HEK293 (cell line): ENCODE data around the gene CDYL.

Experiments used
- CTCF ChIA-PET: fragments of 350-600 bp; formaldehyde crosslinking; extraction: SDS; loops from one replicate; lab custom pipeline; 2021; ENCODE audit warnings: antibody characterized with exemption; lab: Yijun Ruan, JAX
- POLR2A ChIA-PET: fragments of 300-600 bp; formaldehyde crosslinking; extraction: SDS; loops from one replicate; lab custom pipeline; 2020; ENCODE audit warnings: antibody characterized with exemption, inconsistent platforms; lab: Yijun Ruan, JAX
- H3K27ac ChIP-seq: fragments of 200-500 bp; sonication (Bioruptor generic); 2 replicates; pipeline ENCODE4 v1.5.1; 2014; ENCODE audit warnings: low read depth, low read length, control low read depth, inconsistent platforms; ENCODE audit errors: extremely low read depth
- H3K36me3 ChIP-seq, 2 experiments: fragments of 200-500 bp in 1 of 2; sonication (Bioruptor generic) in 1 of 2; 1 replicate in 1 of 2; 2 replicates in 1 of 2; pipeline ENCODE4 v1.5.1; 2014 to 2017; ENCODE audit warnings: inconsistent platforms in 2 of 2, low read length in 2 of 2; ENCODE audit not compliant: control insufficient read depth in 2 of 2, insufficient read depth in 1 of 2
- H3K4me1 ChIP-seq: fragments of 200-500 bp; sonication (Bioruptor generic); 2 replicates; pipeline ENCODE4 v1.5.1; 2014; ENCODE audit warnings: mild to moderate bottlenecking, low read length, inconsistent platforms; ENCODE audit not compliant: control insufficient read depth, insufficient read depth
- H3K4me3 ChIP-seq: 2 replicates; pipeline ENCODE4 v1.5.1; 2011; ENCODE audit warnings: low read depth, mild to moderate bottlenecking, control low read depth, low read length, moderate library complexity
- H3K9me3 ChIP-seq: fragments of 200-500 bp; sonication (Bioruptor generic); 2 replicates; pipeline ENCODE4 v1.5.1; 2014; ENCODE audit warnings: low read depth, low read length, inconsistent platforms; ENCODE audit not compliant: control insufficient read depth, insufficient read depth
- BCL11A ChIP-seq: fragments of 450-650 bp; formaldehyde crosslinking; IDR thresholded peaks from 2 replicates; pipeline ENCODE4 v1.5.1; 2016; ENCODE audit warnings: low read depth, missing biosample characterization, missing genetic modification characterization
- GLI4 ChIP-seq: fragments of 450-650 bp; formaldehyde crosslinking; IDR thresholded peaks from 2 replicates; pipeline ENCODE4 v1.5.1; 2016; ENCODE audit warnings: missing biosample characterization, missing genetic modification characterization
- GLIS1 ChIP-seq: fragments of 450-650 bp; formaldehyde crosslinking; IDR thresholded peaks from 2 replicates; pipeline ENCODE4 v1.5.1; 2016; ENCODE audit warnings: missing biosample characterization, missing genetic modification characterization
- MEIS1 ChIP-seq: sonication (generic); formaldehyde crosslinking; IDR thresholded peaks from 2 replicates; pipeline ENCODE4 v1.8.1; 2022; ENCODE audit warnings: missing genetic modification reagents, mild to moderate bottlenecking, borderline replicate concordance
- MYNN ChIP-seq: fragments of 450-650 bp; formaldehyde crosslinking; IDR thresholded peaks from 2 replicates; pipeline ENCODE4 v1.5.1; 2016; ENCODE audit warnings: missing biosample characterization, missing genetic modification characterization, borderline replicate concordance
- PBX3 ChIP-seq: sonication (generic); formaldehyde crosslinking; IDR thresholded peaks from 2 replicates; pipeline ENCODE4 v1.8.1; 2022; ENCODE audit warnings: mild to moderate bottlenecking, moderate library complexity, missing genetic modification reagents
- PRDM2 ChIP-seq: fragments of 450-650 bp; formaldehyde crosslinking; IDR thresholded peaks from 2 replicates; pipeline ENCODE4 v1.5.1; 2016; ENCODE audit warnings: missing biosample characterization, missing genetic modification characterization, borderline replicate concordance
- REST ChIP-seq: fragments of 450-650 bp; formaldehyde crosslinking; IDR thresholded peaks from 2 replicates; pipeline ENCODE4 v1.5.1; 2016; ENCODE audit warnings: missing biosample characterization, missing genetic modification characterization
- TCF7L2 ChIP-seq: IDR thresholded peaks from 2 replicates; pipeline ENCODE4 v1.6.1; 2011; ENCODE audit warnings: low read depth, mild to moderate bottlenecking, inconsistent platforms, low read length, moderate library complexity, borderline replicate concordance
- ZBTB1 ChIP-seq: fragments of 450-650 bp; formaldehyde crosslinking; IDR thresholded peaks from 2 replicates; pipeline ENCODE4 v1.5.1; 2016; ENCODE audit warnings: missing biosample characterization, missing genetic modification characterization
- ZBTB17 ChIP-seq: fragments of 450-650 bp; formaldehyde crosslinking; IDR thresholded peaks from 2 replicates; pipeline ENCODE4 v1.5.1; 2016; ENCODE audit warnings: missing biosample characterization, missing genetic modification characterization
- ZBTB20 ChIP-seq: fragments of 450-650 bp; formaldehyde crosslinking; IDR thresholded peaks from 2 replicates; pipeline ENCODE4 v1.5.1; 2016; ENCODE audit warnings: missing biosample characterization, missing genetic modification characterization
- ZBTB21 ChIP-seq: fragments of 450-650 bp; formaldehyde crosslinking; IDR thresholded peaks from 2 replicates; pipeline ENCODE4 v1.5.1; 2017; ENCODE audit warnings: missing biosample characterization, missing genetic modification characterization
- ZBTB49 ChIP-seq: fragments of 450-650 bp; formaldehyde crosslinking; IDR thresholded peaks from 2 replicates; pipeline ENCODE4 v1.5.1; 2016; ENCODE audit warnings: missing biosample characterization, missing genetic modification characterization, low read depth
- ZNF211 ChIP-seq: fragments of 450-650 bp; formaldehyde crosslinking; IDR thresholded peaks from 2 replicates; pipeline ENCODE4 v1.5.1; 2016; ENCODE audit warnings: low read depth, missing biosample characterization, missing genetic modification characterization
- ZNF404 ChIP-seq: fragments of 450-650 bp; formaldehyde crosslinking; IDR thresholded peaks from 2 replicates; pipeline ENCODE4 v1.5.1; 2017; ENCODE audit warnings: missing biosample characterization, missing genetic modification characterization
- ZNF473 ChIP-seq: fragments of 450-650 bp; formaldehyde crosslinking; IDR thresholded peaks from 2 replicates; pipeline ENCODE4 v1.5.1; 2017; ENCODE audit warnings: missing biosample characterization, missing genetic modification characterization
- ZNF654 ChIP-seq: fragments of 450-650 bp; formaldehyde crosslinking; IDR thresholded peaks from 2 replicates; pipeline ENCODE4 v1.5.1; 2016; ENCODE audit warnings: low read depth, missing biosample characterization, missing genetic modification characterization
- ZNF658 ChIP-seq: fragments of 450-650 bp; formaldehyde crosslinking; IDR thresholded peaks from 2 replicates; pipeline ENCODE4; 2016; ENCODE audit warnings: missing biosample characterization, missing genetic modification characterization
- ZSCAN30 ChIP-seq: fragments of 450-650 bp; IDR thresholded peaks from 2 replicates; pipeline ENCODE4 v1.5.1; 2018; ENCODE audit warnings: missing biosample characterization, mild to moderate bottlenecking, missing genetic modification characterization, moderate library complexity
- ZXDB ChIP-seq: fragments of 450-650 bp; formaldehyde crosslinking; IDR thresholded peaks from 2 replicates; pipeline ENCODE4 v1.5.1; 2016; ENCODE audit warnings: missing biosample characterization, missing genetic modification characterization

The CDYL gene

GRCh38 chr6:4999586-4999985 lies 223.4 kb downstream of the CDYL start:
- H3K9me3 ChIP-seq, result no peaks in the 10 kb centered on the region
- H3K4me1 ChIP-seq, result no peaks in the 10 kb centered on the region
- no peak overlapping the region for H3K4me3 ChIP-seq
- peaks cover 0 to 24% of the 10 kb centered on the region in 2 experiments; a peak in 2 of 3 replicates for H3K36me3 ChIP-seq
- TF ChIP-seq GLI4 (no peak), ZXDB (no peak), ZNF654 (tag by site-specific recombination) (no peak), ZBTB17 (no peak), ZBTB20 (tag by site-specific recombination) (no peak), BCL11A (tag by site-specific recombination) (no peak)
- POLR2A ChIA-PET, result interaction anchor here (0.7 kb wide), 1 partner anchor 324 kb away, joined by 3 read pairs; no protein-coding TSS in a partner anchor
- no peak overlapping the region for H3K27ac ChIP-seq
- CTCF ChIA-PET, result no interaction called here

- no peaks in the 10 kb centered on the region for H3K9me3 ChIP-seq
- peak; percentile 23 for TF ChIP-seq REST
- no peak for TF ChIP-seq ZNF404
- no peak for TF ChIP-seq MYNN
- TF ChIP-seq PBX3 (CRISPR knock-in tag), result peak; percentile 27; the same call in 1 of the 2 replicates
- no peak for TF ChIP-seq ZBTB21
- no peak for TF ChIP-seq ZNF473 (tag by site-specific recombination)
- TF ChIP-seq PRDM2 (tag by site-specific recombination), result no peak
- peak; percentile 12; the same call in 1 of the 2 replicates for TF ChIP-seq GLIS1 (tag by site-specific recombination)
- no peak for TF ChIP-seq ZBTB1
- TF ChIP-seq ZNF658 (tag by site-specific recombination), result no peak
- no peak for TF ChIP-seq MEIS1 (CRISPR knock-in tag)
- no peak for TF ChIP-seq TCF7L2
- peak; percentile 49; the same call in 1 of the 2 replicates for TF ChIP-seq ZSCAN30 (tag by site-specific recombination)
- no peak for TF ChIP-seq ZBTB49 (tag by site-specific recombination)
- no peak for TF ChIP-seq ZNF211 (tag by site-specific recombination)
Measured at GRCh38 chr6:5003604-5004372, 227.6 kb downstream of the CDYL start, which contains the start of gene RPP40. Gene RPP40 (minus strand): TSS chr6:5004037. CDS start chr6:5004002, 35 bp downstream.

More at GRCh38 chr6:5003604-5004372, 227.6 kb downstream of the CDYL start, which contains the start of gene RPP40:
- Histone ChIP-seq H3K4me3 (peak within 1 kb of the TSS; percentile 85), H3K4me1 (no peaks in the 10 kb centered on the region), H3K36me3 (peaks cover 0 to 13% of the 10 kb centered on the region in 2 experiments; a peak in 2 of 3 replicates), H3K27ac (peak within 1 kb of the TSS; percentile 35; the same call in 1 of the 2 replicates)
- ChIA-PET POLR2A (interaction anchor here (0.6 to 1.7 kb wide), 7 partner anchors 9 to 868 kb away, joined by 3 to 5 read pairs (median 4); partner anchors contain the start of genes CDYL and ECI2), CTCF (interaction anchor here (0.6 to 2.0 kb wide), 13 partner anchors 9 to 868 kb away, joined by 3 to 9 read pairs (median 4); partner anchors contain the start of gene ECI2)
